GM10266 (cell line): ENCODE measurements around the gene RIMBP2.

ENCODE experiments used
- DNase-seq: peaks from one replicate; pipeline ENCODE4 v3.0.0; 2012; ENCODE audit errors: extremely low spot score
- CTCF ChIP-seq: IDR thresholded peaks from 2 replicates; pipeline ENCODE4 v1.5.1; 2012; ENCODE audit warnings: mild to moderate bottlenecking, low read depth; ENCODE audit not compliant: control insufficient read depth, insufficient read depth; ENCODE audit errors: missing control alignments

RIMBP2 gene

GRCh38 chr12:130504840-130505175, 211.3 kb downstream of the RIMBP2 start:
- no peak for TF ChIP-seq CTCF
- no peak for DNase-seq

- no peak for TF ChIP-seq CTCF
- no peak for DNase-seq
Observed at GRCh38 chr12:130504110-130504839, 211.8 kb downstream of the RIMBP2 start.

GRCh38 chr12:130501821-130502220, 214.3 kb downstream of the RIMBP2 start:
- no peak for TF ChIP-seq CTCF
- DNase-seq = no peak

GRCh38 chr12:130500835-130501330, 215.2 kb downstream of the RIMBP2 start:
- DNase-seq = no peak
- TF ChIP-seq CTCF = no peak

GRCh38 chr12:130499474-130499873, 216.6 kb downstream of the RIMBP2 start:
- no peak for DNase-seq
- no peak for TF ChIP-seq CTCF

GRCh38 chr12:130498589-130499385, 217.3 kb downstream of the RIMBP2 start:
- DNase-seq = no peak
- no peak for TF ChIP-seq CTCF

GRCh38 chr12:130497991-130498390, 218.1 kb downstream of the RIMBP2 start:
- DNase-seq = no peak
- TF ChIP-seq CTCF = no peak
